ENCODE data around the gene RALB. TPM values are rescaled to one million over a fixed set of nuclear protein-coding genes. Genes with fewer than 3 reads are reported as not detected.

The RALB gene
- total RNA-seq, 1 experiment from 2014 or later: 17.1 TPM

- no peak for TF ChIP-seq CTCF (IDR thresholded peaks at IDR 0.05)
- no peak for TF ChIP-seq NFYB (CRISPR knock-in tag; conservative IDR thresholded peaks at IDR 0.05; ENCODE audit: low read depth)
- TF ChIP-seq ZBTB21 (CRISPR knock-in tag; IDR thresholded peaks at IDR 0.05; ENCODE audit: borderline replicate concordance): no peak
These were observed 47.5 kb upstream of the RALB start (continued) for GRCh38 chr2:120204945-120205670.

DNA sequence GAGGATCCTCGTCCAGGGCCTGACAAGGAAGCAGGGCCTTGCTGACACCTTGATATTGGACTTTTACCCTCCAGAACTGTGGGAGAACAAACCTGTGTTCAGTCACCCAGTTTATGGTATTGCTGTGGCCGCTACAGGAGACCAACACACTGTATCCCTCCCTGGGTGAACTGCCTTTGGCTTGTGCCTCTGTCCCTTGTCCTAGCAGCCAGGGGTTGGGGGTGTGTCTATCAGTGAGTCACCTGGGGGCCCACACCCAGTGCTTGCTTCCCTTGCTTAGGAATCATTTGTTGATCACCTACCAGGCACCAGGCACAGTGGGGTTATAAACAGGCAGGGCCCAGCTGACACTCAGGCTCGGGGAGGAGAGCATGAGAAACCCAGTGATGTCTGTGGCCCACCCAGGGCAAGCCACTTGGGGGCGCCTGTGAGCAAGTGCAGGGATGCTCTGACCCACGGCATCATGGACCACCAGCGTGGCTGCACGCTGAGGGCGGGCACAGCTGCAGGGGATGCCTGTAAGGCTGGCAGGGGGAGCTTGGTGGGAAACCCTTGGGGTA is 46.5 kb upstream of the RALB start:
- Mint-ChIP-seq H3K4me1 (peaks cover 4% of the 10 kb centered on the region), H3K27me3 (ENCODE audit: low read depth) (no peaks in the 10 kb centered on the region; the same call in 1 of the 2 replicates), H3K36me3 (no peaks in the 10 kb centered on the region), H3K9me3 (no peaks in the 10 kb centered on the region), H3K27ac (no peak overlapping the region), H3K4me3 (no peak overlapping the region)
- ATAC-seq (peak; percentile 86), DNase-seq (ENCODE audit: low spot score) (peak; percentile 85)
- TF ChIP-seq, protein P1, sequence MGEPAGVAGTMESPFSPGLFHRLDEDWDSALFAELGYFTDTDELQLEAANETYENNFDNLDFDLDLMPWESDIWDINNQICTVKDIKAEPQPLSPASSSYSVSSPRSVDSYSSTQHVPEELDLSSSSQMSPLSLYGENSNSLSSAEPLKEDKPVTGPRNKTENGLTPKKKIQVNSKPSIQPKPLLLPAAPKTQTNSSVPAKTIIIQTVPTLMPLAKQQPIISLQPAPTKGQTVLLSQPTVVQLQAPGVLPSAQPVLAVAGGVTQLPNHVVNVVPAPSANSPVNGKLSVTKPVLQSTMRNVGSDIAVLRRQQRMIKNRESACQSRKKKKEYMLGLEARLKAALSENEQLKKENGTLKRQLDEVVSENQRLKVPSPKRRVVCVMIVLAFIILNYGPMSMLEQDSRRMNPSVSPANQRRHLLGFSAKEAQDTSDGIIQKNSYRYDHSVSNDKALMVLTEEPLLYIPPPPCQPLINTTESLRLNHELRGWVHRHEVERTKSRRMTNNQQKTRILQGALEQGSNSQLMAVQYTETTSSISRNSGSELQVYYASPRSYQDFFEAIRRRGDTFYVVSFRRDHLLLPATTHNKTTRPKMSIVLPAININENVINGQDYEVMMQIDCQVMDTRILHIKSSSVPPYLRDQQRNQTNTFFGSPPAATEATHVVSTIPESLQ (CRISPR knock-in tag; IDR thresholded peaks at IDR 0.05): no peak
- TF ChIP-seq CTCF (IDR thresholded peaks at IDR 0.05): peak; percentile 81; the same call in 1 of the 2 replicates
- POLR2A ChIA-PET: no interaction called here
- CTCF ChIA-PET: interaction anchor here (0.7 to 2.8 kb wide), 20 partner anchors 8 to 503 kb away, joined by 3 to 52 read pairs (median 3); partner anchors contain the start of gene TMEM185B

- no peak overlapping the region for H3K4me3 Mint-ChIP-seq
- ChIA-PET POLR2A (no interaction called here), CTCF (interaction anchor here (0.6 to 2.8 kb wide), 8 partner anchors 14 to 1068 kb away, joined by 3 to 52 read pairs (median 5); partner anchors contain the start of gene TMEM185B)
- H3K27me3 Mint-ChIP-seq (ENCODE audit: low read depth): no peaks in the 10 kb centered on the region
- H3K36me3 Mint-ChIP-seq: no peaks in the 10 kb centered on the region
- no peak overlapping the region for H3K27ac Mint-ChIP-seq
- DNase-seq (ENCODE audit: low spot score): no peak
- peaks cover 4% of the 10 kb centered on the region for H3K4me1 Mint-ChIP-seq
- no peak for ATAC-seq
- H3K9me3 Mint-ChIP-seq: no peaks in the 10 kb centered on the region
- TF ChIP-seq E2F4 (CRISPR knock-in tag; IDR thresholded peaks at IDR 0.05; ENCODE audit: borderline replicate concordance, low read depth) (no peak), SOX15 (CRISPR knock-in tag; IDR thresholded peaks at IDR 0.05) (no peak), JAZF1 (CRISPR knock-in tag; IDR thresholded peaks at IDR 0.05) (no peak), ZNF423 (CRISPR knock-in tag; IDR thresholded peaks at IDR 0.05) (no peak), NFYB (CRISPR knock-in tag; conservative IDR thresholded peaks at IDR 0.05; ENCODE audit: low read depth) (no peak), TCF7 (CRISPR knock-in tag; IDR thresholded peaks at IDR 0.05; ENCODE audit: low read depth) (no peak), TEAD4 (CRISPR knock-in tag; IDR thresholded peaks at IDR 0.05) (no peak)
- TF ChIP-seq, protein P2, sequence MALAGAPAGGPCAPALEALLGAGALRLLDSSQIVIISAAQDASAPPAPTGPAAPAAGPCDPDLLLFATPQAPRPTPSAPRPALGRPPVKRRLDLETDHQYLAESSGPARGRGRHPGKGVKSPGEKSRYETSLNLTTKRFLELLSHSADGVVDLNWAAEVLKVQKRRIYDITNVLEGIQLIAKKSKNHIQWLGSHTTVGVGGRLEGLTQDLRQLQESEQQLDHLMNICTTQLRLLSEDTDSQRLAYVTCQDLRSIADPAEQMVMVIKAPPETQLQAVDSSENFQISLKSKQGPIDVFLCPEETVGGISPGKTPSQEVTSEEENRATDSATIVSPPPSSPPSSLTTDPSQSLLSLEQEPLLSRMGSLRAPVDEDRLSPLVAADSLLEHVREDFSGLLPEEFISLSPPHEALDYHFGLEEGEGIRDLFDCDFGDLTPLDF (CRISPR knock-in tag; IDR thresholded peaks at IDR 0.05): no peak
- TF ChIP-seq, protein P3, sequence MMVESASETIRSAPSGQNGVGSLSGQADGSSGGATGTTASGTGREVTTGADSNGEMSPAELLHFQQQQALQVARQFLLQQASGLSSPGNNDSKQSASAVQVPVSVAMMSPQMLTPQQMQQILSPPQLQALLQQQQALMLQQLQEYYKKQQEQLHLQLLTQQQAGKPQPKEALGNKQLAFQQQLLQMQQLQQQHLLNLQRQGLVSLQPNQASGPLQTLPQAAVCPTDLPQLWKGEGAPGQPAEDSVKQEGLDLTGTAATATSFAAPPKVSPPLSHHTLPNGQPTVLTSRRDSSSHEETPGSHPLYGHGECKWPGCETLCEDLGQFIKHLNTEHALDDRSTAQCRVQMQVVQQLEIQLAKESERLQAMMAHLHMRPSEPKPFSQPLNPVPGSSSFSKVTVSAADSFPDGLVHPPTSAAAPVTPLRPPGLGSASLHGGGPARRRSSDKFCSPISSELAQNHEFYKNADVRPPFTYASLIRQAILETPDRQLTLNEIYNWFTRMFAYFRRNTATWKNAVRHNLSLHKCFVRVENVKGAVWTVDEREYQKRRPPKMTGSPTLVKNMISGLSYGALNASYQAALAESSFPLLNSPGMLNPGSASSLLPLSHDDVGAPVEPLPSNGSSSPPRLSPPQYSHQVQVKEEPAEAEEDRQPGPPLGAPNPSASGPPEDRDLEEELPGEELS (CRISPR knock-in tag; IDR thresholded peaks at IDR 0.05): no peak
- TF ChIP-seq, protein P4, sequence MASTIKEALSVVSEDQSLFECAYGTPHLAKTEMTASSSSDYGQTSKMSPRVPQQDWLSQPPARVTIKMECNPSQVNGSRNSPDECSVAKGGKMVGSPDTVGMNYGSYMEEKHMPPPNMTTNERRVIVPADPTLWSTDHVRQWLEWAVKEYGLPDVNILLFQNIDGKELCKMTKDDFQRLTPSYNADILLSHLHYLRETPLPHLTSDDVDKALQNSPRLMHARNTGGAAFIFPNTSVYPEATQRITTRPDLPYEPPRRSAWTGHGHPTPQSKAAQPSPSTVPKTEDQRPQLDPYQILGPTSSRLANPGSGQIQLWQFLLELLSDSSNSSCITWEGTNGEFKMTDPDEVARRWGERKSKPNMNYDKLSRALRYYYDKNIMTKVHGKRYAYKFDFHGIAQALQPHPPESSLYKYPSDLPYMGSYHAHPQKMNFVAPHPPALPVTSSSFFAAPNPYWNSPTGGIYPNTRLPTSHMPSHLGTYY (CRISPR knock-in tag; IDR thresholded peaks at IDR 0.05): no peak
These were observed 44.0 kb upstream of the RALB start for GRCh38 chr2:120208381-120209353.
